SIG-M5 treated with dmso at 0.1 percent for 504 hours (cell line): ENCODE measurements around the gene SCAPER.
A peak's percentile ranks its signal among the peaks of the same experiment; 100 is the strongest.
"Not testable (repeated sequence)": the region's sequence is repeated elsewhere in the genome, so short reads cannot be mapped to it uniquely, and the experiment has no call there.

Experiments
- DNase-seq: peaks from one replicate; lab custom pipeline; 2025; ENCODE audit not compliant: unreplicated experiment; lab: John Stamatoyannopoulos, UW

SCAPER gene

DNA sequence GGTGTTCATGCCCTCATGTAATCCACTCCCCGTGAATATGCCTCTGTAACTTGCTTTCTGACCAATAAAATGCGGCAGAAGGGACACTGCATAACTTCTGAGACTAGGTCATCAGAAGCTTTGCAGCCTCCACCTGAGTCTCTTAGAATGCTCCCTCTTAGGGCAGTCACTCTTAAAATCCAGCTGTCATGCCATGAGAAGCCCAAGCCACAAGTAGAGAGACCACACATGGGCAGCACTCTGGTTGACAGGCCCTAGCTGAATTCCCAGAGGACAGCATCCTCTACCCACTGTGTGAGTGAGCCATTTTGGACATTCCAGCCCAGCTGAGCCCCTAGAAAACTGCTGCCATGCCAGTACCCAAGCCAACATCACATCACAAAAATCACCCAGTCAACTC lies 41.4 kb downstream of the SCAPER start:
- no peak for DNase-seq

DNA sequence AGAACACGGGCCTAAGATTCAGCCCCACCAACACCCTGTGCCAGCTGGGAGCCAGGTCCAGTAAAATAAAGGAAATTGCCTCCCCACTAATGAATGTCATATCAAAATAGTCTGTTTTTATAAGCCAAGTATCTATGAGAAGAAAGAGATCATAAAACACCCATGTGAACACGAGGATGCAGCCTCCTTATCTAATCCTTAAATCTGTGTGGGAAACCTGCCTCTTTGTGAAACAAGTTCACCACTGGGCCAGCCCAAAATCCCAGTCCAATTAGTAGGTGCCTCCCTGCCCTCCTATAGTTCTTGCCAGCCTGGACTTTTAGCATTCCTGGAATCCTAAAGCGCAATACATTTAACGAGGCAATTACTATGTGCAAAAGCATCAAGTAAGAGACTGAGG lies 42.0 kb downstream of the SCAPER start:
- DNase-seq: no peak

DNA sequence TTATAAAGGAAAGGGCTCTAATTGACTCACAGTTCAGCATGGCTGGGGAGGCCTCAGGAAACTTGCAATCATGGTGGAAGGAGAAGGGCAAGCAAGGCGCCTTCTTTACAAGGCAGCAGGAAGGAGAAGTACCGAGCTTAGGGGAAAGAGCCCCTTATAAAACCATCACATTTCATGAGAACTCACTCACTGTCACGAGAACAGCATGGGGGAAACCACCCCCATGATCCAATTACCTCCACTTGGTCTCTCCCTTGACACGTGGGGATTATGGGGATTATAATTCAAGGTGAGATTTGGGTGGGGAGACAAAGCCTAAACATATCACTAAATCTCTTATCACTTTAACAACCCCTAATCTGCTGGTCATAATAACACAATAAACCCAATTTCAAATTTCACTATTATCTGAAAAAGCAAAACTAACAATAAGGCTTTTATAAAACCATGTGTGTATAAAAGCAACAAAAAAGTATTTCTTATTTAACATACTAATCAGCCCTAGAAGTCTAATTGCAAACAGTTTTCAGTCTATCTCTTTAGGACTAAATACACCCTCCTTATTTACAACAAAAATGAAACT lies 43.2 kb downstream of the SCAPER start:
- DNase-seq: no peak

DNA sequence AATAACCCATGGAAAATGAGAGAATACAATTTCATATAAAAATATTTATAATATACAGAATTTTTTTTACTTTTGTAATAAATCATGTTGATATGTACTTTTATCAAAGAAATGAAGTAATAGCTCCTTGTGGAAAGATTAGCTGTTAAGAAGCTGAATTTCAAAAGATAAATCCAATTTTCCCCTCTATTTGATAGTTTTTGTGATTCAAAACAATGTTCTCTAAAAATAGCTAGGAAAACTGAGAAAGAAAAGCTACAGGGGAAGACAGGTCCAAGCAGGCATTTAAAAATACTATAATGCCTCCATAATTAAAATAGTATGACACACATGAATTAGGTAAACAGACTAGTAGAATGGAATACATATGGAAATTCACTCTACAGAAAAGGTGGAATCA lies 44.9 kb downstream of the SCAPER start:
- no peak for DNase-seq

DNA sequence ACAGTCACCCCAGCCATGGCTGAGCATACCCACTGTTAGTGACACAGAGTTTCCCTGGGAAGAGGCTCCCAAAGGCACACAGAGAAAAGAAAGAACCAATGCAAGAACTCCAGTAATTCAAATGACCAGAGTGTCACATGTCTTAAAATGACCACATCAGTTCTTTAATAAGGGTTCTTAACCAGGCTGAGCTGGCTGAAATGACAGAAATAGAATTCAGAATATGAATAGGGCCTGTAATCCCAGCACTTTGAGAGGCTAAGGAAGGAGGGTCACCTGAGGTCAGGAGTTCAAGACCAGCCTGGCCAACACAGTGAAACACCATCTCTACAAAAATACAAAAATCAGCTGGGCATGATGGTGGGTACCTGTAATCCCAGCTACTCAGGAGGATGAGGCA lies 54.8 kb downstream of the SCAPER start:
- DNase-seq: not testable (repeated sequence)

DNA sequence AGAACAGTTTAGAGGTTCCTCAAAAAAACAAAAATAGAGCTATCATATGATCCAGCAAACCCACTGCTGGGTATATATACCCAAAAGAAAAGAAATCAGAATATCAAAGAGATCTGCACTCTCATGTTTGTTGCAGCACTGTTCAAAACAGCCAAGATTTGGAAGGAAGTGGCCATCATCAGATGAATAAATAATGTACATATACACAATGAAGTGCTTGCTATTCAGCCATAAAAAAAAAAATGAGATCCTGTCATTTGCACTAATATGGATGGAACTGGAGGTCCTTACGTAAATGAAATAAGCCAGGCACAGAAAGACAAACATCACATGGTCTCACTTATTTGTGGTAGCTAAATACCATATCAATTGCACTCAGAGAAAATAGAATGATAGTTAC lies 58.4 kb downstream of the SCAPER start:
- DNase-seq: no peak

DNA sequence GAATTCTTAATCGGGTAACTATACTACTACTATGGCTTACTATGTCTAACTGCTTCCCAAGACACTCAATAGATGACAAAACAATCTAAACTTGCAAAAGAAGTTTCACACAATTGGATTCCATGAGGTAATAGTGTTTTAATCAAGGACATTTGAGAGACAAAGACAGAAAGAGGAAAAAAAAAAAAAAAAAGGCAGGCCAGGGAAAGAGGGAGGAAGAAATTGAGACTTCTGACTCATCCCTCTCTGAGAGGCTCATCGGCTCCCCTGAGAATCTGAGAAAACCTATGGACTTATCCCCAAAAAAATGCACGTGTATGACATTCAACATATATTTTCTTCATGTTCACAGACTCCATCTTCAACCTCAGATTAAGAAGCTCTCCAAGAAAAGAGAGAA lies 61.0 kb downstream of the SCAPER start:
- no peak for DNase-seq

DNA sequence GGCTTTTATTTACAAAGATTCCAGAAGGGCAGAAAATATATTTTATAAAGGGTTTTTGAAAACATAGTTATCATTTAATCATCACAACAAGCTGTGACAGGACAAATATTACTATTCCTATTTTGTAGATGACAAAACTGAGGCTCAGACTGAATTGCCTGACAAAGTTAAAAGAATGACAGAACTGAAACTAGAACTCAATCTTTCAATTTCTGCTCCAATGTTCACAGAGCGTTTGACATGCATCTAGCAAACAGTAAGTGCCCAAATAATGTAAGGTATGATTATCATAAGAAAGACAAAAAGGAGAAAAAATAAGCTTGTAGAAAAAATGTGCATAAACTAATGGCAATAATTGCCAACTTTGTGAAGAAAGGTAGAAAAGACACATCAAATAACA lies 61.9 kb downstream of the SCAPER start:
- DNase-seq: no peak

DNA sequence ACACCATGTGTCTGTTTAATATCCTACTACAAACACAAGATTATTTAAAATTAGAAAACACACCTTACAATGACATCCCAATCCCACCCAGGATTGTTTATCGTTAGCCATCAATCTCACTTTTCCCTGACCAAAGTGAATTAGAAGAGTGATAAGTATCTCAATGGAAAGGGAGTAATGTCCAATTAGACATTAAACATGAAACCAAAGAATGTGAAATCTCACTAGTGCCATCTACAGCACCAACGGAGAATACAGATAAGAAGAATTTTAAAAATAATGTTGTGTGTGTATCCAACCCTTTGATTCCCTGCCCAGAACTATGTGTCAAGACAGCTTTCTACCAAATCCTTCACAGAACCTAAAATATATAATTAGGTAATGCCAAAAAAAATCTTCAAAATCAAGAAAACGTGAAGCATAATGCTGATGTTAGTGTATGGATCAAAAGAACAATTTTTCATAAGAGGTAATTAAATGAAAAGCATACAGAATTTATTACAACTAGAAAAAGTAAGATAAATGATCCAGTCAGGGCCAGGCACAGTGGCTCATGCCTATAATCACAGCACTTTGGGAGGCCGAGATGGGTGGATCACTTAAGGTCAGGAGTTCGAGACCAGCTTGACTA lies 64.2 kb downstream of the SCAPER start:
- peak; percentile 57 for DNase-seq

DNA sequence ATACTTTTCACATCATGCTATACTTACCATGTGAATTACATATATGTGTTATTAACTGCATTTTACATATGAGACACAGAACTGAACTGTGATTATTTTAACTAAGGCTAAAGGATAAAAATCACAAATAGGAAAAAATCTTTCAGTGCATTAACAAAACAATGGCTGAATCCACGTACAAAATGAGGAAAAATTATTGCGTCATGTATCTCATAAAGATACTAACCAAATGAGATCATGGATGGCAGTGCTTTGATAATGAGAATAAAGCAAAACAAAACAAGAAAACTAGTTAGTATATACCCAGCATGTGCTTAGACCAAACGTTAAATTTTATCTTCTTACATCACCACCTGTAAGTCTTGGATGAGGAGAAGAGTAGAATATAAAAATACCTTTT lies 66.0 kb downstream of the SCAPER start:
- DNase-seq: no peak

DNA sequence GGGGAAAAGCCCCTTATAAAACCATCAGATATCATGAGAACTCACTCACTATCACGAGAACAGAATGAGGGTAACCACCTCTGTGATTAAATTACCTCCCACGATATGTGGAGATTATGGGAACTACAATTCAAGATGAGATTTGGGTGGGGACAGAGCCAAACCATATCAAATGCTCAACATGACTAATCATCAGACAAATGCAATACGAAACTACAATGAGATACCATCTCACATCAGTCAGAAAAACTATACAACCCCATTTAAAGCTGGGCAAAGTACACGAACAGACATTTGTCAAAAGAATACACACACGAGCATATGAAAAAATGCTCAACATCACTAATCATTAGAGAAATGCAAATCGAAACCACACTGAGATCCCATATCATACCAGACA lies 67.7 kb downstream of the SCAPER start:
- DNase-seq: no peak

DNA sequence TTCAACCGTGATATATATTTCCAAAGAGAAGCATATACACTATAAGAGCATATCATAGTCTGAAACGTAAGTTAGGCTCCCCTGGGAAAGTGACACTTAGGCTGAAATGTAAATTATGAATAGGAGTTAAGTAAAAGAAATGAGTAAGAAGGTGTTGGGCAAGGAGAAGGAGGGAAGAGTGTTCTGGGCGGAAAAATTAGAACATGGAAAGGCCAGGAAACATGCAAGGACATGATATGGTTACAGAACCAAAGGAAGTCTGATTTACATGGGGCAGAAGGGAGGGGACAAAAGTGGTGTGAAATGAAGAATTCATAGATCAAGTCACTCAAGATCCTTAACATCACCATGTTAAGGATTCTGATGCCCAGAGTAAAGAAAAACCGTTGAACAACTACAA lies 75.2 kb downstream of the SCAPER start:
- no peak for DNase-seq

DNA sequence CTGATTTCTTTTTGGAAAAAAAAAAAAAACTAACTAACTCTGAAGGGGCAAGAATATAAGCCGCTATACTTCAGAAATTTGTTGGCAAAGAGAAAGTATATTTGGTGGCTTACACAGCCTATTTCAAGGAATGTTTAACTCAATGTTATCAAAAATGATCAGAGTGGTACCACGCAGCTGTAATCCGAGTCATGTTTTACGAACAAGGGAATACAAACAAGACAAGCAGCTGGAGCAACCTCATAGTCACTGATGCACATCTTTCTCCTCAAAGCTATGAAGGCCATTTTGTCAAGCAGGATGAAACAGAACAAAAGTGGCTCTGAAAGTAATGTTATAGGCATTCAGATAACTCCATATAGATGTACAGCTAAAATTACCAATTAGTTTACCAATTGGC lies 81.2 kb downstream of the SCAPER start:
- no peak for DNase-seq

DNA sequence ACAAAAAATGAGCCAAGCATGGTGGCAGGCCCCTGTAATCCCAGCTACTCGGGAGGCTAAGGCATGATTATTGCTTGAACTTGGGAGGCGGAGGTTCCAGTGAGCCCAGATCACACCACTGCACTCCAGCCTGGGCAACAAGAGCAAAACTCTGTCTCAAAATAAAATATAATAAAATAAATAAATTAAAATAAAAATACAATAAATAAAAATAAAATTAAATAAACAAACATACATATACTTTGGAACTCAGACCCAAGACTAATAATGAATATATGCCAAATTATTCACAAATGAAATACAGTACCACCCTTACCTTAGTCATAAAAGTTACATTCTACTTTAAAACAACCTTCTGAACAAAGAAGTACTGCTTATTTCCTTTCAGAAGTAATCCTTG lies 81.8 kb downstream of the SCAPER start:
- no peak for DNase-seq

DNA sequence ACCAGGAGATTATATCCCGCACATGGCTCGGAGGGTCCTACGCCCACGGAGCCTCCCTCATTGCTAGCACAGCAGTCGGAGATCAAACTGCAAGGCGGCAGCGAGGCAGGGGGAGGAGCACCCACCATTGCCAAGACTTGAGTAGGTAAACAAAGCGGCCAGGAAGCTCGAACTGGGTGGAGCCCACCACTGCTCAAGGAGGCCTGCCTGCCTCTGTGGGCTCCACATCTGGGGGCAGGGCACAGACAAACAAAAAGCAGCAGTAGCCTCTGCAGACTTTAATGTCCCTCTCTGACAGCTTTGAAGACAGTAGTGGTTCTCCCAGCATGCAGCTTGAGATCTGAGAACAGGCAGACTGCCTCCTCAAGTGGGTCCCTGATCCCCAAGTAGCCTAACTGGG lies 86.2 kb downstream of the SCAPER start:
- not testable (repeated sequence) for DNase-seq

DNA sequence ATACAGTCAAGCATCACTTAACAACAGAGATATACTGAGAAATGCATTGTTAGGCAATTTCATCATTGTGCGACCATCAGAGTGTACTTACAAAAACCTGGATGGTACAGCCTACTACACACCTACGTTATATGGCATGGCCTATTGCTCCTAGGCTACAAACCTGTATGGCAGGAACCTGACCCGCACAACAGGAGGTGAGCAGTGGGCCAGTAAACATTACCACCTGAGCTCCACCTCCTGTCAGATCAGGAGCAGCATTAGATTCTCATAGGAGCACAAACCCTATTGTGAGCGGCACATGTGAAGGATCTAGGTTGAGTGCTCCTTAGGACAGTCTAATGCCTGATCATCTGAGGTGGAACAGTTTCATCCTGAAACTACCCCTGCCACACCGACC lies 89.7 kb downstream of the SCAPER start:
- DNase-seq: no peak

DNA sequence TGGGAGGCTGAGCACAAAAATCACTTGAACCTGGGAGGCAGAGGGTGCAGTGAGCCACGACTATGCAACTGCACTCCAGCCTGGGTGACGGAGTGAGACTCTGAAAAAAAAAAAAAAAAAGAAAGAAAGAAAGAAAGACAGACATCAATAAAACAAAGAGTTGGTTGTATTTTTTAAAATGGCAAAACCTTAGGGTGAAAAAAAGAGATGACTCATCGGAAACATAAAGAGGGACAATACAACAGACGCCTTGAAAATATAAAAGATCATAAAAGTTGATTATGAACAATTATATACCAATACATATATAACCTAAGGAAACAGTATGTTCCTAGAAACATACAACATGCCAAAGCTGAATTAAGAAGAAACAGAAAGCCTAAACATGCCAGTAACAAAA lies 92.8 kb downstream of the SCAPER start:
- no peak for DNase-seq

DNA sequence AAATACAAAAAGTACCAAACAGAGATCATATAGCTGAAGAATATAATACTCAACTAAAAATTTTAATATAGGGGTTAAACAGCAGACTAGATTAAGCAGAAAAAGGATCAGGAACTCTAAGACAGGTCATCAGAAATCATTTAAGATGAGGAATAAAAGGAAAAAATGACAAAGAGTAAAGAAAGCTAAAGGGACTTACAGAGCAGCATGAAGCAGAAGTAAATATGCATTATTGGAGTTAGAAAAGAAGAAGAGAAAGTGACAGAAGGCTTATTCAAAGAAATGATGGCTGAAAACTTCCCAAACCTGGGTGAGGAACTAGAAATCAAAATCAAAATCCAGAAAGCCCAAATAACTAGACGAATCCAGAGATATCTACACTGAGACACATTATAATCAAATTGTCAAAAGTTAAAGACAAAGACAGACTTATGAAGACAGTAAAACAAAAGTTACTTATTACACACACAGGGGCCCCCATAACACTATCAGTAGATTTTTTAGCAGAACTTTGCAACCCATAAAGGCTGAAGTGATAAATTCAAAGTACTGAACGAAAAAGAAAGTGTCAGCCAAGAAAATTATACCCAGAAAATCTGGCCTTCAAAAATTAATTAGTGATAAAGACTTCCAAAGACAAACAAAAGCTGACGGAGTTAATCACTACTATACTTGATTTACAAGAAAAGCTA lies 95.6 kb downstream of the SCAPER start:
- peak; percentile 19 for DNase-seq

DNA sequence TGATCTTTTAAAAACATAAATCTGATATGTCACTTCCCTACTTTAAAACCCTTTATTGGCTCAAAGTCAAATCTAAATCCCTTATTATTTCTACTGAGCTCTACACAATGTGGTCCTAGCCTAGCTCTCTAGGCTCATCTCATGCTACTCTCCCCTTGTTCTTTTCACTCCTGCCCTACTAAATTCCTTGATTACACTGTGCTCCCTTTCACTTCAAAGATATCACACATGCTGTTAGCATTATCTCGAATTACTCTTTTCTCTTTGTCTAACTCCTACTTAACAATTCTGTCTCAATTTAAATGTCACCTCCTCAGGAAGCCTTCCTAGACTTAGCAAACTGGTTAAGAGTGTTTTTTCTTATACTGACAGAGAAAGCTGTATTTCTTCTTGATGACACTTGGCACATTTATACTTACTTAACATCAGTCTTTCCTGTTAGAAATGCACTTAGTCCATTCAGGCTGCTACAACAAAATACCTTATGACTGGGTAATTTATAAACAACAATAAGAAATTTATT lies 102.0 kb downstream of the SCAPER start:
- DNase-seq: no peak

DNA sequence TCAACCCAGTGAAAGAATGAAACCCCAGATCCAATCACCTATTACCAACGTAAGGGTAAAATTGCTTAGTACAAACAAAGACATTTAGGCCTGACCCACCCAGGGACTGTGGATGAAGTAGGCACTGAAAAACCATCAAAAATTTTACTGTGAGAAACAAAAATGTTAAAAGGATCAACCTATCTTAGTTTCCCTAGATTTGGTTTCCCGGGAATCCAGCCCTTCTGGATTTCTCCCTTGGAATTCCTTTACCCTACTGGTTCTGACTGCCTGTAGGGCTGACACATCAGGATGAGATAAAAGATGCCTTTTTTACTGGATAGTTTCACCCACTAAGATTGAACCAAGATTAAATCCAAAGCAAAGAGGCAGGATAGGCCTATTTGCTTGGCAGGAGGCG lies 102.7 kb downstream of the SCAPER start:
- DNase-seq: no peak

DNA sequence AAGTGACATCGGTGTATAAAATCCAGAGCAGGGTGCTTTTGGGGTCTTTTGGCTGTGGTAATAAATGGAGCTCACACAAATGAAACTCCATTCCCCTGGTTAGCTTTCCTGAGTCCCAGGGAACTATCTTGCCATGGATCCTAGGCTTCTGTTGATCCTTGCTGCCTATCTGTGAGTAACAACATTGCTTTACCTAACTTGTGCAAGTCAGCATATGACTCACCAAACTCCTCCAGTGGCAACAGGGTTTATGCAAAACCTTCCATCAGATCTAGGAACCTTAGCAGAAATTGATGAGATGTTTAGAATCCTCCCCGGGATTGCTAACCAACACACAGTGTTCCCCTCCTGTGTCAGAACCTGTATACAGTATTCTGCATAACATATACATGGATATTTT lies 105.4 kb downstream of the SCAPER start:
- DNase-seq: no peak

DNA sequence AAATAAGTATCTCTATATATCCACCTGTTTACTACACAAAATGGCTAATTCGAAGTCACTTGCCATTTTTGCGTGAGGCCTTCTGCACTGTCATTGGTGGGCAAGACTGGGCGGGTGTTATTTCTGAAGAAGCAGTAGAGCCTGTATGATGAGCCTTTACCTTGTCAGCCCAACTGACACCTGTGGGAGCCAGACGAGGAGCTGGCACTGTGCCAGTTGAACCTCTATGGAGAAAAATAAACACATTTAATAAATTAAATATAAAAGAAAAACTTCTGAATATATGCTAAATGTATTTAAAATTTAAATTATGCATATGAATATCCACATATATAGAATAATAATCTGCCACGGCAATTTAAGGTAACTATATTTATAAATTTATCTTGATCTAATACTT lies 109.9 kb downstream of the SCAPER start:
- DNase-seq: no peak

DNA sequence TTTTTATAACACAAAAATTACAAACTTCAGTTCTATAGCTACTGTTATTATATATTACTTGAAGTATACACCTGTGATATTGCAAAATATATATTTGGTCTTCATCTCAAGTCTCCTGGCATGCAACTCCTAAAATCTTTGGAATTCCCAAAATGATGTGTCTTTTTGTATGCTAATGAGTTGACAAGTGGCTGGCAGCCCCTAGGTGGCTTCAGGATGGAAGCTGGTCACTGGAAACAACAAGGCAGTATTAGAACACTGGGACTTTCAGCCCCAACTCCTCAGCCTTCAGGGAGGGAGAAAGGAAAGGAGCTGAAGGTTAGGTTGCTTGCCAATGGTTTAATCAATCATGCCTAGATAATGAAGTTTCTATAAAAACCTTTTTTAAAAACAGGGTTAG lies 112.0 kb downstream of the SCAPER start:
- no peak for DNase-seq
